Neural cell (in vitro differentiated cells): Measurements from ENCODE around the gene PDE9A.

Experiments used
- CTCF ChIP-seq: fragments of 450-650 bp; IDR thresholded peaks from 2 replicates; pipeline ENCODE4 v1.5.1; 2014; ENCODE audit warnings: antibody characterized with exemption, mild to moderate bottlenecking, moderate library complexity; ENCODE audit not compliant: poor library complexity, severe bottlenecking
- EP300 ChIP-seq: fragments of 450-650 bp; conservative IDR thresholded peaks from 2 replicates; pipeline ENCODE4 v1.6.1; 2014; ENCODE audit warnings: antibody characterized with exemption, mild to moderate bottlenecking, moderate library complexity; ENCODE audit not compliant: poor library complexity, severe bottlenecking
- EZH2 ChIP-seq: fragments of 200-600, 300-800 bp; shearing (Covaris generic), sonication (generic); IDR thresholded peaks from 2 replicates; pipeline ENCODE4 v1.6.1; 2014; ENCODE audit warnings: antibody characterized with exemption, low read length, borderline replicate concordance, mild to moderate bottlenecking; ENCODE audit not compliant: insufficient read depth, poor library complexity, severe bottlenecking
- MXI1 ChIP-seq: fragments of 450-650 bp; conservative IDR thresholded peaks from 2 replicates; pipeline ENCODE4 v1.6.1; 2014; ENCODE audit warnings: antibody characterized with exemption, mild to moderate bottlenecking; ENCODE audit not compliant: poor library complexity, severe bottlenecking
- POLR2AphosphoS5 ChIP-seq: IDR thresholded peaks from 2 replicates; pipeline ENCODE4 v1.6.1; 2012
- RAD21 ChIP-seq: fragments of 450-650 bp; conservative IDR thresholded peaks from 2 replicates; pipeline ENCODE4 v1.6.1; 2014; ENCODE audit warnings: antibody characterized with exemption, mild to moderate bottlenecking, moderate library complexity
- REST ChIP-seq: IDR thresholded peaks from 2 replicates; pipeline ENCODE4 v1.6.1; 2012; ENCODE audit warnings: borderline replicate concordance
- SMC3 ChIP-seq: fragments of 450-650 bp; conservative IDR thresholded peaks from 2 replicates; pipeline ENCODE4 v1.6.1; 2014; ENCODE audit warnings: antibody characterized with exemption, mild to moderate bottlenecking, moderate library complexity; ENCODE audit not compliant: poor library complexity
- TAF1 ChIP-seq: IDR thresholded peaks from 2 replicates; pipeline ENCODE4 v1.6.1; 2012; ENCODE audit warnings: low read depth

- TF ChIP-seq CTCF (no peak), EZH2 (no peak), REST (no peak), POLR2AphosphoS5 (no peak), EP300 (no peak), TAF1 (no peak), RAD21 (no peak), SMC3 (no peak), MXI1 (no peak)
These were observed 36.5 kb upstream of the PDE9A start for GRCh38 chr21:42616941-42617340.
